Hematopoietic multipotent progenitor cell treated with erythropoietin and hydrocortisone succinate and interleukin-3 and kit ligand, for 8 days (in vitro differentiated cells): Measurements from ENCODE around the gene INO80D.

ENCODE experiments used
- DNase-seq: peaks from one replicate; pipeline ENCODE4 v3.0.0-alpha.2; 2015

The INO80D gene

DNA sequence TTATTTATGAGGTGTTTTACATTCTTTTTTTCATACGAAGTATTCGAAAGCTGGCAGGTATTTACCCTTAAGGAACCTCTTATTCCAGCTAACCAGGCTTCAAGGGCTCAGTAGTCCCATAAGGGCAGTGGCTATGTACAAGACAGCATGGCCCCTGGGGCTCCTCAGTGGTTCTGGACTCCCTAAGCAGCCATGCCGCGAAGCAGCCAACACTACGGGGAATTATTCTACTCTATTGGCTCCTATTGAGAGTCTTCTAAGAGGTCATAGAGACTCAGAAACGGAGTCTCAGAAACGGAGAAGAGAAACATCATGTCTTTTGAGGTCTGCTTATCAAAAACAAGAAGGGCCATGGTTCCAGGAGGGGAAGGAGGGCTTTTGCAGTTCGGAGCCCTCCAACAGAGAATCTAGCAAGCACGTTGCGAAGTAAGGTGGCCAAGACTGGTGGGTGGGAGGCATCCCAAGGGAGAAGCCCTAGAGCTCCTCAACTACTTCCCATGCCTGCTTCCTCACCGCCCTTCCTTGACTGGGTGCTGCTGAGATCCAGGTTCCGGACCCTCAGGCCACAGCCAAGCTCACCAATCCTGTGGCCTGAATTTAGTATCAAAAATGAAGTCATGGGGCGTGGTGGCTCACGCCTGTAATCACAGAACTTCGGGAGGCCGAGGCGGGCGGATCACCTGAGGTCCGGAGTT lies 109.7 kb downstream of the INO80D start:
- DNase-seq = no peak

DNA sequence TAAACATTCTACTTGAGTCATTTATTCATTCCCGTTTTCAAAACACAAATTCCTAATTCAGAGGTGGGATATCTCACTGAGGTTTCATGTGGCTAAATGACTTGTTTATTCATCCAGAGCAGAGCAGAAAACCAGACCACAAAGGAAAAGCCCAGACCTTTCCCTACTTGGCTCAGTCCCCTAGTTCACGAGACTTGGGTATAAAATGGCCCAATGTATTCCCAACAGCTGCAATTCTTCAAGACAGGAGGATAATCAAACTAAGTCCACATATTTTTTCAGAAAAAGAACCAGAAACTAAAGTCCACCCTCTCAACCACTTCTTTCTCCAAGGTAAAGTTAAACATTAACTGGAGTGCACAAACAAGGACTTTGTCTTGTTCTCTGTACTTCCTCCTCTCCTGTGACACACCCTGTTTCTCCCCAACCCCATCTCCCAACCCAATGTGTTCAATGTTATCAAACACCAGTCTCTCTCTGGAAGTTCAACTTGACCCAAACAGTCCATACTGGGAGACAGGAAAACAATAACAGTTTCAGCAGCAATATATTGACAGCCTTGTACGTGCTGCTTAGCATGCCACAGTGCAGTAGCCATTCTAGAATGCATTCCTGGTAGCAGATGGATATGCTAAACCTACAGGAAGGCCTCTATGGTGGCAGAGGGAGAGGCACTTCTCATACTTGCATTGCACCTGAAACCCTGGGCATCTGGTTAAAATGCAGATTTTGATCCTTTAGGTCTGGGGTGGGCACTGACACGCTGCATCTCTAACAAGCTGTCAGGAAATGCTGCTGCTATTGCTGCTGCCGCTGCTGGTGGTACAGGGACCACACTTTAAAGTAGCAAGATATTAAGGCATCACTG lies 110.7 kb downstream of the INO80D start:
- DNase-seq = no peak

GRCh38 chr2:205972113-205972512 lies 113.9 kb downstream of the INO80D start:
- no peak for DNase-seq

DNA sequence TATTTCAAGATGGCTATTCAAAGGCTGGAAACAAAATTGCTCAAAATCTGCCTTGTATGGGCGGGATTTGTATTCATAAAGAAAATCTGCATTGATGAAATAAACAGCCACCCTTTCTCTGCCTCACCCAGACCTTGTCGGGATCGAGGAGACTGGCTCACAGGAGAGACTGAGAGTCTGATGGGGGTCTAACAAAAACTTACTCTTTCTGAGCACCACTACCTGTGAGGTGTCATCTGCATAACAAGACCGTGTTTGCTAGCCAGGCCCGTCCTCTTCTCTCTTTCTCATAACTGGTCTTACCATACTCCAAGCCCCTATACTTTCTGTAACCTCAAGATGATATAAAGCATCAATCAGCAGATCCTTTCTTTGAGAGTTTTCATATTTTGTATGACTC lies 115.6 kb downstream of the INO80D start:
- DNase-seq = no peak

DNA sequence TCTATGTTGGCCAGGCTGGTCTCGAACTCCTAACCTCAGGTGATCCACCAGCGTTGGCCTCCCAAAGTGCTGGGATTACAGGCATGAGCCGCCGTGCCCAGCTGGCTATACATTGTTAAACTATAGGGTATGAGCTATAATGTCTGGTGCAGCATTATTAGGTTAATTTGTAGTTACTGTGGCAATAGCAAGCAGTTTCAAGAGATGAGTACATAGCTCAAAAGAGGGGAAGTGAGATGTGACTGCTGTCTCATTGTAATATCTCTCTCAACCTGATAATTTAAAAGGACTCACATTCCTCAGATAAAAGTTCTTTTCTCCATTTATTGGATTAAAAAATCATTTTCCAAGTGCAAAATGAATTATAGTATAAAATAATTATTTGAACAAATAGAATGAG lies 116.4 kb downstream of the INO80D start:
- DNase-seq = no peak

DNA sequence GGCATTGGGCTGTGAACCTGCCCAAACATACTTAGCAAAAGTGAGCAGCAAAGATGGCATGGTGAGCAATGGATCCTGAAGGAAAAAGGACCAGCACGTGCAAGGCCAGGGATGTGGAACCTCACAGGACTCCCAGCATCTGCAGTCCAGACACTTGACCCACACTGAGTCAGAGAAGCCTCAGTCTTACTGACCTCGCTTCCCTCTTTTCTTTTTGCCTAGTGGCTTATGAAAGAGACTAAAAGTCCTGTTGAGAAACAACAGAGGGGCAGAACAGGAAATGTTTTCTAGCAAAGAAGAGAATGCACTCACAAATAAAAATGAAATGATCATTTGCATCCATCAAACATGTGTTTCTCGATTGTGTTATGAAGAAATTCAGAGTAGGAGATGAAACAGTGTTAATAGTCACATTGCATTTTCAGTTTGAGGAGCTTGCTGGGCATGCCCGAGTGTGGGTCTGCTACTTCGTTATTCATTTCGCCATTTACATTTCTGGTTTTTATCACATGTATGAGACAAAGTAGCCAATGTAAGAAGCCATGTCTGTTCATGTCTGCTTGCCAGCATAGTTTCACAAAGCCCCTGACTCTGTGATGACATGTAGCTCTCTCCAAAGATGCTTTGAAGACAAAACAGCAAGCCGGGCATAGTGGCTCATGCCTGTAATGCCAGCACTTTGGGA lies 118.4 kb downstream of the INO80D start:
- no peak for DNase-seq

GRCh38 chr2:205965707-205966106 lies 120.3 kb downstream of the INO80D start:
- no peak for DNase-seq

DNA sequence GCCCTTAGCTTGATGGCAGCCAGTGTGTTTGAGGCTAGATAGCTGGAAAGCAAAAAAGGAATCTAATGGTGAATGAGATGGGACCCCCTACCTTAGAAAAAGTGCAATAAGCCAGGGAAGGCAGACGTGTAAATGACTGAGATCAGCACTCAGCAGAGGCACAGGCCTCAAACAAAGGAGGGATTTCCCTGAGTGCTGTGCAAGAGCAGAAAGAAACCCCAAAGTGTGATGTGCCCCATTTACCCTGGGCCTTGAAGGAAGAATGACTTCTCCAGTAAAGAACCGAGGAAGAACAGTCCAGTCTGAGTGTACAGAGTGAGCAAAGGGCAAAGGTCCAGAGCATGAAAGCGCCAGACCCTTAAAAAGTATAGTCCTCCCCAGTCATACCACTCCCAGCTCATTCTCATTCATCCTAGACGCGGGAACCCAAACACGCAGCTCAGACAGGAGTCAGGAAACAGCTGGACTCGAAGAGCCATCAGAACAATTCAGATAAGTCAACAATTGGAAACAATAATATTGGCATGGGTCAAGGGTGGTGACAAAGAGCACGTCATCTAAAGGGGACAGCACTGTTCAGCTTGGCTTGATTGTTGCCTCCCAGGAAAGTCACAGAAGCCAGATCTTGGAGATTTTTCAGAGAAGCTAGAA lies 121.7 kb downstream of the INO80D start:
- DNase-seq = no peak

DNA sequence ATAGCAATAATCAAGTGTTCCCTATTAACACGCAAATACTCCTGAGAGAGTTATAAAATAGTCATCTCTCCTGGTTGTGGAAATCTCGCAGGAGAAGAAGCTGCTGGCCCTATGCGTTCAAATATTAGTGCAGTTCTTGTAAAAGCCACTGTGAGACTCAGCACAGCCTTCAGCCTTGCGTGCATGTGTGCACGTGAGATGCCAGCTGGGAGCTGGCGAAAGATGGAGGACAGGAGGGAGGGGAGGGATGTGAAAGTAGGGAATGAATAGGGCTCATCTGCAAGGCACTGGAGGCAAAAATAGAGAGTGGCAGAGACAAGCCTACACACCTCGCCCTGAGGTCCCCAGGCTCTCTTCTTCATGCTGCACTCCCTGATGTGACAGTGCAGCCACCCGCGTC lies 126.5 kb downstream of the INO80D start:
- DNase-seq = no peak

DNA sequence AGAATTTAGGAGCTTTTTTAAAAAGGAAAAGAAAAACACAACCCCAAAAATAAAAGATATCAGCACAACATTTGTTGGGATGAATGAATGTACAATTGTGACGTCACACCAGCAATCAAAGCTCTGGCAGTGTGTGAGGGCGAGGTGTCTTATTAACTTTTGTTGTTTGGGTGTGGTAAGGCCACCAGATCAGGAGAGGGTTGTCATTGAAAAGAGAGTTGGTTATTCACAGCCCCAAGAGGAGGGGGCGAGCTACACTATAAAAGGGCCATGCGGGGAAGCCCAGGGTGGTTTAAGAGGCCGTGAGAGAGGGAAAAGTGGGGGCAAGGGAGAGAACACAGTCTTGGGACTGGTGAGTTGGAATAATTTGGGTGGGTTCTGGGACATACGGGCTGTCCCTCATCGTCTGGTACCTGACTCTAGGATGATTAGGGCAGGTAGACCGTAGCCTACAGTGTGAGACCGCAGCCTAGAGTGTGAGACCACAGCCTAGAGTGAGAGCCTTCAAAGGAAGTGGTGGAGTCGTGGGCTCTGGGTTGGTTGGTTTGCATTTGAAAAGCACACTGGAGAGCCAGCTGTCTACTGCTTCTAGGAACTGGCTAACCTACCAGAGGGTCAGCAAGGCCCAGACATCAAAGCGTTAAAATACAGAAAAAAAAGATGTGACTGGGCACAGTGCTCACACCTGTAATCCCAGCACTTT lies 128.4 kb downstream of the INO80D start:
- no peak for DNase-seq

GRCh38 chr2:205954707-205955106 lies 131.3 kb downstream of the INO80D start:
- no peak for DNase-seq

GRCh38 chr2:205952282-205952681 lies 133.7 kb downstream of the INO80D start:
- DNase-seq = no peak

DNA sequence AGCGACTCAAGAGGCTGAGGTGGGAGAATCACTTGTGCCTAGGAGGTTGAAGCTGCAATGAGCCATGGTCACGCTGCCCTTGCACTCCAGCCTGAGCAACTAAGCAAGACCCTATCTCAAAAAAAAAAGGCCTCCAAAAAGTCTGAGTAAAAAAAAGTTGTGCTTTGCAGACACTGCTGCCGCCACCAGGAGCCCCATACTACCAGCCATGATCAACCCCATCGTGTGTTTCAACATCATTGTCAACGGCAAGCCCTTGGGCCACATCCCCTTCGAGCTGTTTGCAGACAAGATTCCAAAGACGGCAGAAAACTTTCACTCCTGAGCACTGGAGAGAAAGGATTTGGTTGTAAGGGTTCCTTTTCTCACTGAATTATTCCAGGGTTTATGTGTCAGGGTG lies 137.1 kb downstream of the INO80D start:
- no peak for DNase-seq

- no peak for DNase-seq
Measured at GRCh38 chr2:205948496-205948837, 137.5 kb downstream of the INO80D start.

DNA sequence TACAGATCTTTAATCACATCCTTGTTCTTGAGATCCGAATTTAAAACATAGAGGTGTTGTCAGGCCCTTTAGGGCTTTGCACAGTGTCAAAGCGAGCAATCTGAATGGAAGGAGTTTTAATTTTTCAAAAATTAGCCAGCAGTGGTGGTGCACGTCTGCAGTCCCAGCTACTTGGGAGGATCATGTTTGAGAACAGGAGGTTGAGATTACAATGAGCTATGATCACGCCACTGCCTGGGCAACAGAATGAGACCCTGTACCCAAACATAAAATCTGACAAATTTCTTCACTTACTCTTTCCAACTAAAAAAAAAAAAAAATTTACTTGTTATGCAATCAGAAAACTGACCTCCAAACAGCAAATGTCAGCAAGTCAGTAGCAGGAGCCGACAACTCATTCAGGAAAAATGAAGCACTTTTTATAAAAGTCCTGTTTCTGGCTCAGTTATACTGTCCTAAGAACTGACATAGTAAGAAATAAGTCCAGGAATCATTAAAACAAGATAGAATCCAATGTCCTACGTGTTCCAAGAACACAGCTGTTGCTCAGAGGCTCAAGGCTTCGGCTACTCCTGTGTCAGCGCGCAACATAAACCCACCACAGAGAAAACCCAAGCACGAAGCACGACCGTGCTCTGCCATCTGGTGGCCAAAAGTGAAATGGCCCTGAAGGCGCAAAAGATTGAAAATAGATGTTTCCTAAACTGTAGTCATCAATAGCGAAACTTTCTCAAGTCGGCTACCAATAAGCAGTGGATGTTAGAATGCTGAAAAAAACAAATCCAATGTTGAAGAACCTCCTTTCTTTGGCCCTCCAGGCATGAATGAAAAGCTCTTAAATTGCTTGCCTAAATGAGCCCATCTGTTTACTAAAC lies 138.1 kb downstream of the INO80D start:
- DNase-seq = peak; percentile 51

DNA sequence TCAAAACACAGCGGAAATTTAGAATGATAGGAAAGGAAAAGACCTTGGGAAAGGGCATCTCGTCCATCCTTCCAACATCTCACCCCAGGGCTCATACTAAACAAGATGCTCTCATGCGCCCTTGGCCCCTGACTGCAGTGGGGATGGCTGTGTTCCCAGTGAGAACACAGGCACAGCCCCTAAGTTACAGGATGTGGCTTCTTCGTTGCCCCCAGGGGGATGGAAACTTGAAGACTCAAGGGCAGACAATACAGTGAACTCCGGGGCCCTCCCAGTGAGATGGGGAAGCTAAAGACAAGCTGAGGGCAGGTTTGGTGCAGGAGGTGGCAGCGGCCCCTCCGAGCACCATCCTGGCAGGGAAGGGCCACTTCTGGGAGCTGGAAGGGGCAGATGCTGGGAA lies 139.7 kb downstream of the INO80D start:
- no peak for DNase-seq
